ENCODE results near the gene C4B.
"Not testable (repeated sequence)": the region's sequence is repeated elsewhere in the genome, so short reads cannot be mapped to it uniquely, and the experiment has no call there.

GRCh38 chr6:31980195-31980876 lies 34.3 kb upstream of the C4B start:
- not testable (repeated sequence) for TF ChIP-seq ZNF19 (tag by site-specific recombination; IDR thresholded peaks at IDR 0.05; ENCODE audit: low read depth); SP2 (tag by site-specific recombination; IDR thresholded peaks at IDR 0.05); ZNF449 (tag by site-specific recombination; IDR thresholded peaks at IDR 0.05); ZNF311 (tag by site-specific recombination; IDR thresholded peaks at IDR 0.05; ENCODE audit: borderline replicate concordance); ZBTB49 (tag by site-specific recombination; IDR thresholded peaks at IDR 0.05; ENCODE audit: low read depth); ZNF121 (tag by site-specific recombination; IDR thresholded peaks at IDR 0.05); REPIN1 (tag by site-specific recombination; IDR thresholded peaks at IDR 0.05; ENCODE audit: low read depth); PRDM6 (tag by site-specific recombination; IDR thresholded peaks at IDR 0.05); CTCF (tag by site-specific recombination; IDR thresholded peaks at IDR 0.05); OVOL3 (tag by site-specific recombination; IDR thresholded peaks at IDR 0.05); ZNF274 (IDR thresholded peaks at IDR 0.05; ENCODE audit: low read length); ZNF274 (tag by site-specific recombination; IDR thresholded peaks at IDR 0.05; ENCODE audit: borderline replicate concordance)
